Measurements from ENCODE around the gene CBX5. TPM values are rescaled to one million over a fixed set of nuclear protein-coding genes. Genes with fewer than 3 reads are reported as not detected.

CBX5 gene
- total and polyA plus RNA-seq, 2 of the 8 experiments (the other 6 are each of a cell fraction or from before 2014, with no cell fraction given) = 62.4 to 231 TPM

GRCh38 chr12:54273981-54274380 lies 5.9 kb downstream of the CBX5 start:
- Histone ChIP-seq H3K4me3 (ENCODE audit: extremely low read depth in 1 of 4, insufficient read depth in 2 of 4, low read depth in 3 of 4, low read length in 4 of 4) (no peak overlapping the region), H3K79me1 (ENCODE audit: low read depth, low read length) (peaks cover 4% of the 10 kb centered on the region), H4K8ac (ENCODE audit: extremely low read depth, insufficient read depth, low read length) (no peak overlapping the region), H3K4me1 (replicated peaks in 1 of 4; ENCODE audit: control insufficient read depth in 3 of 4, insufficient read depth in 4 of 4, low read length in 3 of 4) (peaks cover 0 to 6% (median 4%) of the 10 kb centered on the region in 4 experiments; a peak in 5 of 7 replicates), H3K27me3 (replicated peaks in 1 of 4; ENCODE audit: control insufficient read depth in 3 of 4, extremely low read depth in 1 of 4, insufficient read depth in 3 of 4, low read length in 3 of 4) (no peaks in the 10 kb centered on the region), H3K14ac (ENCODE audit: insufficient read length) (no peak overlapping the region), H3K23ac (ENCODE audit: insufficient read length) (no peak overlapping the region), H2BK12ac (ENCODE audit: low read depth, low read length) (no peak overlapping the region), H3K27ac (ENCODE audit: low read depth, low read length) (no peak overlapping the region), H2BK20ac (ENCODE audit: low read length) (no peak overlapping the region), H3K23me2 (ENCODE audit: low read depth, low read length) (peaks cover 5% of the 10 kb centered on the region), H2AFZ (ENCODE audit: low read length) (no peak overlapping the region), H3K56ac (replicated peaks; ENCODE audit: insufficient read length, low read depth, low read length) (no peak overlapping the region), H2BK120ac (replicated peaks; ENCODE audit: low read depth, low read length) (no peak overlapping the region), H3K9ac (replicated peaks in 1 of 4; ENCODE audit: extremely low read depth in 1 of 4, low read depth in 3 of 4, low read length in 3 of 4) (no peak overlapping the region), H3K36me3 (ENCODE audit: control insufficient read depth in 2 of 4, insufficient read depth in 4 of 4, low read length in 3 of 4) (peaks cover 0 to 27% (median 5%) of the 10 kb centered on the region in 4 experiments; a peak in 4 of 8 replicates), H2AK5ac (ENCODE audit: low read depth, low read length) (no peak overlapping the region), H4K5ac (ENCODE audit: insufficient read length, low read depth, low read length) (no peak overlapping the region), H3K4me2 (ENCODE audit: insufficient read depth in 1 of 2, low read depth in 2 of 2, low read length in 2 of 2) (no peak overlapping the region), H3K79me2 (ENCODE audit: control insufficient read depth in 1 of 2, insufficient read depth in 2 of 2, low read length in 2 of 2) (peaks cover 7 to 55% of the 10 kb centered on the region in 2 experiments), H3K9me3 (ENCODE audit: insufficient read depth in 2 of 2, low read depth in 1 of 2, low read length in 1 of 2) (no peaks in the 10 kb centered on the region), H4K20me1 (replicated peaks in 1 of 2; ENCODE audit: control insufficient read depth in 1 of 2, insufficient read depth in 2 of 2, low read length in 2 of 2) (peaks cover 3 to 5% of the 10 kb centered on the region in 2 experiments), H3K4ac (replicated peaks; ENCODE audit: insufficient read length, low read depth, low read length) (no peak overlapping the region), H4K91ac (replicated peaks; ENCODE audit: insufficient read length, low read length) (no peak overlapping the region), H2BK15ac (ENCODE audit: low read length) (no peak overlapping the region), H2BK5ac (ENCODE audit: low read depth, low read length) (no peak overlapping the region), H3K18ac (ENCODE audit: extremely low read depth, low read length) (no peak overlapping the region)
- CTCF ChIA-PET (ENCODE audit: partially characterized antibody) = interaction anchor here (1.5 to 12.3 kb wide), 4 partner anchors 20 to 63 kb away, joined by 3 to 90 read pairs (median 6); no protein-coding TSS in a partner anchor
- POLR2A ChIA-PET (ENCODE audit: partially characterized antibody) = interaction anchor here (1.1 to 44.8 kb wide), 6 partner anchors 6 to 78 kb away, joined by 3 to 1006 read pairs (median 60); partner anchors contain the start of genes CBX5 and HNRNPA1
- no peak for TF ChIP-seq EGR1 (IDR thresholded peaks at IDR 0.05; ENCODE audit: borderline replicate concordance, low read depth, low read length)
- no peak for TF ChIP-seq BRCA1 (IDR thresholded peaks at IDR 0.05; ENCODE audit: low read depth, low read length)
- no peak for DNase-seq (ENCODE audit: low read depth in 1 of 2, low spot score in 2 of 2)
- 89% methylated on average over 2 of the region's 2 CpGs; no CpG with 5 or more reads in 1 of the 2 experiments for WGBS, 2 experiments (ENCODE audit: extremely low coverage in 1 of 2, insufficient coverage in 1 of 2, insufficient read length in 1 of 2, insufficient replicate concordance in 2 of 2, low coverage in 1 of 2, low lambda C conversion rate in 2 of 2, missing lambda C conversion rate in 1 of 2)
- no peak for FAIRE-seq
